Thymus (tissue), 14 donors: ENCODE results near the gene IGSF5. TPM values are rescaled to one million over a fixed set of nuclear protein-coding genes. Genes with fewer than 3 reads are reported as not detected.
"Not testable (repeated sequence)": the region's sequence is repeated elsewhere in the genome, so short reads cannot be mapped to it uniquely, and the experiment has no call there.

Experiments
- DNase-seq, 9 donors: peaks; one replicate each; pipeline ENCODE4 v3.0.0-alpha.2; 2013; ENCODE audit warnings: low spot score in 9 of 9, low read depth in 6 of 9, missing footprints in 1 of 9
- H3K27ac ChIP-seq, 2 donors: one replicate each; pipeline ENCODE4 v1.5.1; 2013; ENCODE audit warnings: control low read depth in 1 of 2, low read depth in 1 of 2, low read length in 1 of 2, mild to moderate bottlenecking in 1 of 2, moderate library complexity in 1 of 2
- H3K27me3 ChIP-seq, 2 donors: one replicate each; pipeline ENCODE4 v1.5.1; 2013; ENCODE audit warnings: low read length in 1 of 2; ENCODE audit not compliant: control insufficient read depth in 2 of 2, insufficient read depth in 1 of 2
- H3K36me3 ChIP-seq, 2 donors: one replicate each; pipeline ENCODE4 v1.5.1; 2013; ENCODE audit warnings: low read length in 1 of 2, mild to moderate bottlenecking in 1 of 2, moderate library complexity in 1 of 2; ENCODE audit not compliant: control insufficient read depth in 2 of 2, insufficient read depth in 2 of 2
- H3K4me1 ChIP-seq, 2 donors: one replicate each; pipeline ENCODE4 v1.5.1; 2013; ENCODE audit warnings: low read length in 2 of 2; ENCODE audit not compliant: control insufficient read depth in 2 of 2, insufficient read depth in 2 of 2
- H3K4me3 ChIP-seq, 2 donors: one replicate each; pipeline ENCODE4 v1.5.1; 2013; ENCODE audit warnings: low read length in 2 of 2, control low read depth in 1 of 2, mild to moderate bottlenecking in 1 of 2
- H3K9me3 ChIP-seq, 2 donors: one replicate each; pipeline ENCODE4 v1.5.1; 2013; ENCODE audit warnings: low read length in 1 of 2, mild to moderate bottlenecking in 1 of 2; ENCODE audit not compliant: control insufficient read depth in 2 of 2, insufficient read depth in 1 of 2
- WGBS: extraction: QIAGEN DNeasy Blood & Tissue Kit; methylation state at CpG from one replicate; pipeline ENCODE4 v1.1.7; 2013; 5-methylcytosine and 5-hydroxymethylcytosine counted together
- long read RNA-seq, 10 donors: transcript quantifications; one replicate each; lab custom pipeline, GENCODE V29; 2026
- polyA plus RNA-seq: library from polyadenylated mRNA; stranded (reverse); fragments of 200-250 nt; gene quantifications from one replicate; pipeline ENCODE4 v1.2.3, GENCODE V29; 2013
- total RNA-seq: library from RNA; stranded (reverse); fragments of 120-200 nt; gene quantifications from one replicate; pipeline ENCODE4 v1.2.4, GENCODE V29; 2013
- donor health status: healthy.

The IGSF5 gene
- total RNA-seq (0.66 TPM), polyA plus RNA-seq (0.50 TPM)
- long read RNA-seq, donor 1: 0 reads
- long read RNA-seq, donor 2: 0 reads
- long read RNA-seq, donor 3: 0 reads
- long read RNA-seq, donor 4: 0 reads
- long read RNA-seq, donor 5: 0 reads
- long read RNA-seq, donor 6: 0 reads
- long read RNA-seq, donor 7: 0 reads
- long read RNA-seq, donor 8: 0 reads
- long read RNA-seq, donor 9: 0 reads
- long read RNA-seq, donor 10: 0 reads

DNA sequence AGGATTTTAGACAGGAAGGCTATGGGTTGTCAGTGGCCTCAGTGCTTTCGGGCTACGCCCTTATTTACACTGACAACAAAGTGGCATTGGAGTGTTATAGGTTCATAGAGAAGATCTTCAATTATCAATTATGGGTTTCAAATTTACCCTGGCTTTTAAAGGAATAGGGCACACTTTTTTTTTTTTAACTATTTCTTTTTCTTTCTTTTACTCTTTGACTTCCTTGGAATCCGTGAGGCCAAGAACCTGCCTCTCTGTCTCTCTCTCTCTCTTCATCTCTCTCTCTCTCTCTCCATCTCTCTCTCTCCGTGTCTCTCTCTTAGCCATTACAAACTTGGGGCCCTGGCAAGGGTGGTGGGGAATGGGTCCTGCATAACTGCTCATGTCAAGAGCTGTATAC lies at the start of gene IGSF5:
TSS of gene IGSF5 (plus strand) at position 301 of the 400 bp plus-strand sequence. CDS start 327 bp downstream, outside the sequence.
- H3K4me3 ChIP-seq, H3K9me3 ChIP-seq, DNase-seq, H3K27me3 ChIP-seq, H3K36me3 ChIP-seq, H3K27ac ChIP-seq, H3K4me1 ChIP-seq: not testable (repeated sequence)
- WGBS: 96% methylated on average over 4 of the region's 4 CpGs

DNA sequence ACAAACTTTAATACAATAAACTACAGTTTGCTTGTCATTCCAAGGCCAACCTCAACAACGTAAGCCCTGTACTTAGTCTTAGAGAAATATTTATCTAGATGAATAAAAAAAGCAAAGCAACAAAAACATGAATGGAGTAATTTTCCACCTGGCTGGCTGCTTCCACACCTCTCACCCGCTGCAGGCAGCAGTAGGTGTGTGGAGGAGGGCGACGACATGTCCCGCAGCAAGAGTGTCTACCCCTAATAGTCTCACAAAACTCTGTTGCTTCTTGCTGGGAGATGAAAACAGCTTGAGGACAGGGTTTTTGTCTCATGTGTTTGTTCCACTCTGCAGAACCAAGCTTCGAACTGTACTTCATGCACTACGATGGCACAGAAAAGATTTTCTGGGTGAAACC lies 48.8 kb upstream of the IGSF5 start:
- Histone ChIP-seq H3K27ac (no peak overlapping the region), H3K27me3 (no peaks in the 10 kb centered on the region), H3K36me3 (no peaks in the 10 kb centered on the region), H3K4me3 (no peak overlapping the region), H3K9me3 (no peaks in the 10 kb centered on the region), H3K4me1 (no peaks in the 10 kb centered on the region)
- DNase-seq: no peak
- WGBS: 96% methylated on average over 7 of the region's 7 CpGs

DNA sequence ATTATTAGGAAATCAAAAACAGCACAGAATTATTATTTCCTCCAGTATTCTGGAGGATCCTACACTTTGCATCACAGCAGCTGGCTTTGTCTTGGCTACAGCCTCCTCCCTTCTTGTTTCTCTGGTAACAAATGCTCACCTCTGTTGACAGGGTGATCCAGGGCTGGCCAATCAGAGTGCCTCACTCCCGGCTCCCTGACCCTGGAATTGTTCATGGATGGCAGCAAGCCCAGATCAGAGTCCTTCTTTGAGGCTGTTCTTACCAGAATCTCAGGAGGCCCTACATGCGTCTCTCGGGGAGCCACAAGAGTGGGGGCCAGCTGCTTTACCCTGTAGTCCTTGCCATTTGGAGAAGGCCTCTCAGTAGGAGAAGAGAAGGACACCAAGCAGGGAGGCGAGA lies 48.4 kb upstream of the IGSF5 start:
- Histone ChIP-seq H3K36me3 (no peaks in the 10 kb centered on the region), H3K4me1 (no peaks in the 10 kb centered on the region), H3K4me3 (no peak overlapping the region), H3K9me3 (no peaks in the 10 kb centered on the region), H3K27ac (no peak overlapping the region), H3K27me3 (no peaks in the 10 kb centered on the region)
- DNase-seq: no peak
- WGBS: 81% methylated on average over 4 of the region's 4 CpGs

DNA sequence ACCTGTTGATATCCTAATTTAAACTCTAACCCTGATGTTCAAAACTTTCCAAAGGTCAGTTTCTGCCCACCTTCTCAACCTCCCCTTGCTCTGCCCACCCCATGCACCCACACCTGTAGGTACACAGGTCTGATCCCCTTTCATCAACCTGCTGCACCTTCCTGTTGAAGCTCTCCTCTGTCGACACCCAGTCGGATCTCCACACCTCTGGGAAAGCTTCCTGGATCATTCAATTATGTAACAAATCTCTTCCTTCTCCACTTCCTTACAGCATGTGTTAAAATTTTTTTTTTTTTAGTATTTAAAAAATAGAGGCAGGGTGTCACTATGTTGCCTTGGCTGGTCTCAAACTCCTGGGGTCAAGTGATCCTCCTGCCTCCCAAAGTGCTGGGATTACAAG lies 44.7 kb upstream of the IGSF5 start:
- DNase-seq: no peak
- Histone ChIP-seq H3K27ac (no peak overlapping the region), H3K4me3 (no peak overlapping the region), H3K36me3 (no peaks in the 10 kb centered on the region), H3K9me3 (no peaks in the 10 kb centered on the region), H3K27me3 (no peaks in the 10 kb centered on the region), H3K4me1 (no peaks in the 10 kb centered on the region)
- 80% methylated on average over 2 of the region's 2 CpGs for WGBS

DNA sequence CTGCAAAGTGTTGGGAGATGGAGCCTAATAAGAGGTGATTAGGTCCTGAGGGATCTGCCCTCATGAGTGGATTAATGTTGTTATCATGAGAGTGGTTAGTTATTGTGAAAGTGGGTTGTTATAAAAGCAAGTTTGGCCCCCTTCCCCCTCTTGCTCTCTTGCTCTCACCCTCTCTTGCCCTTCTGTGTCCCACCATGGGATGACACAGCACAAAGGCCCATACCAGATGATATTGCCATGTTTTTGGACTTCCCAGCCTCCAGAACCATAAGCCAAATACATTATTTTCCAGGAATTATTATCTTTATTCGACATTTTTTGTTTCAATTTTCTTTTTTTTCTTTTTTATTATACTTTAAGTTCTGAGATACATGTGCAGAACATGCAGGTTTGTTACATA lies 41.4 kb upstream of the IGSF5 start:
- Histone ChIP-seq H3K4me1 (no peaks in the 10 kb centered on the region), H3K27me3 (no peaks in the 10 kb centered on the region), H3K9me3 (no peaks in the 10 kb centered on the region), H3K27ac (no peak overlapping the region), H3K4me3 (no peak overlapping the region), H3K36me3 (no peaks in the 10 kb centered on the region)
- 72% methylated on average over 1 of the region's 1 CpG for WGBS
- DNase-seq: no peak

DNA sequence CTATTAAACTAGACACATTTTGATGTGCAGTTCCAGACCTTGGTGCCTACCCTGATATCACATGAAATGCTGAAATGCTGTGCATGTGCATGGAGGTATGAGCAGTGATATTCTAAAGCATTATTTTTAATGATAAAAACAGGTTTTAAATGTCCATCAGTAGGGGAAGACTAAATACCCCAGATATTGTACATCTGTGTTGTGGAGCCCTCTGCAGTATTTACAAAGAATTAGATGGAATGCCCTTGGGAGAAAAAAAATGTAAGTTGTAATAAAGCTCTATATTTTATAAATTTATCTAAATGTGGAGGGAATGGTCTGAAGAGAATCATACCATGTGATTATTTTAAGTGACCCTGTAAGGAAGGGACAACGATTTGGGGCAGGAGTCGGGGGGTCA lies 39.1 kb upstream of the IGSF5 start:
- WGBS: 93% methylated on average over 2 of the region's 2 CpGs
- no peaks in the 10 kb centered on the region for H3K4me1 ChIP-seq

DNA sequence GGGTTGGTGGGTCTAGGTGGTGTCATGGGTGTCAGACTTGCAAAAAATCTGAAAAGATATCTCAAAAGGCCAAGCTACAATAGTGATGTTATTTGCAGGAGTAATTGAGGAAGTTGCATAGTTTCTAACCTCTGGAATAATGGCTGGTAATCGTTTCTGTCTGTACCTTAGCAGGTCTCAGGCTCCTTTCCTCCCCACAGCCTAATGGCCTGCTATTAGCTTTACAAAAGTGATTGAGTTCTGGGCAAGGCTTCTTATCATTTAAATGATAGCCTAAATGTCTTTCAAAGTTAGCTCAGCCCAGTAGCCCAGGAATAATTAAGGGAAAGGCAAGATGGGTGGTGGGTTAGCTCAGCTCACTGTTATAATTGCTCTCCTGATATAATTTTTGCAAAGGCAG lies 37.7 kb upstream of the IGSF5 start:
- no peaks in the 10 kb centered on the region for H3K9me3 ChIP-seq
- 14% methylated on average over 1 of the region's 1 CpG for WGBS

More for the DNA sequence above, 39.1 kb upstream of the IGSF5 start:
- DNase-seq: no peak
- no peaks in the 10 kb centered on the region for H3K9me3 ChIP-seq
- no peak overlapping the region for H3K4me3 ChIP-seq
- no peak overlapping the region for H3K27ac ChIP-seq
- H3K36me3 ChIP-seq: no peaks in the 10 kb centered on the region
- H3K27me3 ChIP-seq: no peaks in the 10 kb centered on the region

DNA sequence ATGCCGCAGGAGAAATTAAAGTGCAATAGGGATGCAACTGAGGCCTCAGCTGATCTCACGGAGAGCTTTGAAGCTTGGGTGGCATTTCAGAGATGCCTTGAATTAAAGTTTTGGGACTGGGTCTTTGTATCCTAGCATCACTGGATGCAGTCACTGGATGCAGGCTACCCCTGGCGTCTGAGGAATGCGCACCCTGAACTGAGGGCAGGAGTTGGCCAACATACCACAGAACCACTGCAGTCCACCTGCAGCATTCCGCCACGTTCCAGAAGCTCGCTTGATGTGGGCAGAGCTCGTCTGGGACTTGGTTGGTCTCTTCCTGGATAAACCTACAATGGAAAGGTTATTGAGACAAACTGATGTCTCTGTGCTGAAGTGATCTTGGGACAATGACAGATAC lies 34.1 kb upstream of the IGSF5 start:
- Histone ChIP-seq H3K27ac (no peak overlapping the region), H3K27me3 (no peaks in the 10 kb centered on the region), H3K4me1 (no peaks in the 10 kb centered on the region), H3K36me3 (no peaks in the 10 kb centered on the region), H3K4me3 (no peak overlapping the region), H3K9me3 (no peaks in the 10 kb centered on the region)
- 96% methylated on average over 8 of the region's 8 CpGs for WGBS
- no peak for DNase-seq

More for the DNA sequence above, 37.7 kb upstream of the IGSF5 start:
- Histone ChIP-seq H3K4me3 (no peak overlapping the region), H3K4me1 (no peaks in the 10 kb centered on the region), H3K36me3 (no peaks in the 10 kb centered on the region), H3K27me3 (no peaks in the 10 kb centered on the region), H3K27ac (no peak overlapping the region)
- DNase-seq: no peak

DNA sequence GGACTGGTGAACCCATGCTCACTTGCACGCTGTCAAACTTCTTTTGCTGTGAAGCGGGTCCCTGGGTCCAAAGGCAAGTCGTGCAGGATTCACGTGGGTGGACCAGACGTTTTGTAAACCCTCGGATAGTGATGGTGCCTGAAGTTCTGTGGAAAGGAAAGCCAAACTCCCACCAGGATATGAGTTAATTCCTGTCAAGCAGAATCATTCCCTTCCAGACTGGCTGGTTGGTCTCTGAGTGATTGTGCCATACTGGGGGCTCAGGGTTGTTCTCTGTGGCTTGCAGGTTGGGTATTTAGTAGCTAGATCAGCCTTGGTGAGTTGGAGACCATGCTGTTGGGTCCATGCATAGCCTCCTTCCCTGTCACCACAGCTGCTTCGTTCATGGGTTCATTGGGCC lies 32.7 kb upstream of the IGSF5 start:
- no peak for DNase-seq
- H3K27me3 ChIP-seq: no peaks in the 10 kb centered on the region
- WGBS: 85% methylated on average over 7 of the region's 7 CpGs
- H3K36me3 ChIP-seq: no peaks in the 10 kb centered on the region
- H3K9me3 ChIP-seq: no peaks in the 10 kb centered on the region
- no peak overlapping the region for H3K4me3 ChIP-seq
- no peak overlapping the region for H3K27ac ChIP-seq
- no peaks in the 10 kb centered on the region for H3K4me1 ChIP-seq

DNA sequence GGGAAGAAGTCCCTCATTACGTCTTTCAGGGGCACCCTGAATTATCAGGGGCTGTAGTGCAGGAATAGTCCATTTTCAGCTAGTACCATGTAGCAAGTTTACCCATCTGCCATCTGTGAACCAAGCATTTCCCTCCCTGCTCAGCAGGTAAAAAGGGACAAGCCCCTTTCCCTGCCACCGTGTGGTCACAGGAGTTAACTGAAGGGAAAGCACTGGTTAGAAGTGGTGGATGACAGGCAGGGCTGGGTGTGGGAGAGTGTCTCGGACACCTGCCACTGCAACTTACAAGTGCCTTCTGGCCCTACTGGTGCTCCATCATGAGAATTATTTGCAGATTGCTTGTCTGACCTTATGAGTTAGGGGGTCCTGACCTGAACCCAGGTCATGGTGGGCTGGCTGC lies 32.0 kb upstream of the IGSF5 start:
- no peaks in the 10 kb centered on the region for H3K27me3 ChIP-seq
- no peak for DNase-seq
- H3K27ac ChIP-seq: no peak overlapping the region
- no peaks in the 10 kb centered on the region for H3K36me3 ChIP-seq
- no peaks in the 10 kb centered on the region for H3K9me3 ChIP-seq
- no peaks in the 10 kb centered on the region for H3K4me1 ChIP-seq
- WGBS: 69% methylated on average over 3 of the region's 3 CpGs
- no peak overlapping the region for H3K4me3 ChIP-seq
